ENCODE data around the gene TRIP12. TPM values are rescaled to one million over a fixed set of nuclear protein-coding genes. Genes with fewer than 3 reads are reported as not detected.

TRIP12 gene
- total and polyA plus RNA-seq, 2 of the 13 experiments (the other 11 are each of a cell fraction or from before 2014, with no cell fraction given): 72.1 to 153 TPM

GRCh38 chr2:229714080-229714735 lies 207.6 kb downstream of the TRIP12 start, which contains the start of gene DNER (continued):
- TF ChIP-seq ZNF674 (CRISPR knock-in tag; IDR thresholded peaks at IDR 0.05; ENCODE audit: low read depth) (0 out of 2 replicates have a peak, but pooled peaks have one; percentile 28), BCL6 (CRISPR knock-in tag; IDR thresholded peaks at IDR 0.05) (no peak), ZNF678 (CRISPR knock-in tag; IDR thresholded peaks at IDR 0.05) (no peak), NAIF1 (CRISPR knock-in tag; IDR thresholded peaks at IDR 0.05; ENCODE audit: borderline replicate concordance) (no peak), RXRB (CRISPR knock-in tag; IDR thresholded peaks at IDR 0.05; ENCODE audit: borderline replicate concordance) (no peak), EED (CRISPR knock-in tag; IDR thresholded peaks at IDR 0.05) (no peak), ARHGAP35 (CRISPR knock-in tag; IDR thresholded peaks at IDR 0.05; ENCODE audit: borderline replicate concordance) (no peak), TERF1 (CRISPR knock-in tag; IDR thresholded peaks at IDR 0.05) (no peak)

Small RNAs within 50 kb of the gene (small RNA-seq; reads per million reads assigned to genes)
- gene RNU6-613P (ENCODE audit: insufficient read depth in 2 of 3, insufficient read length in 3 of 3, low read depth in 2 of 3, low replicate concordance in 1 of 3): 0 reads per million in 3 experiments
- gene RNU6-964P (ENCODE audit: insufficient read depth in 2 of 3, insufficient read length in 3 of 3, low read depth in 2 of 3, low replicate concordance in 1 of 3): 0 reads per million in 3 experiments

Other genes starting within 250 kb of the TRIP12 start
- gene DNER, start 207.5 kb downstream of the TRIP12 start, total RNA-seq (2016; rRNA removed; fragmentation: Illumina TruSeq; extraction: Trizol): not detected in 2 replicates
- gene DNER, start 207.5 kb downstream of the TRIP12 start, polyA plus RNA-seq (2011; rRNA removed): not detected in 2 replicates
- gene FBXO36, start 494 bp upstream of the TRIP12 start, total RNA-seq (2016; rRNA removed; fragmentation: Illumina TruSeq; extraction: Trizol): 2.8 and 4.0 TPM in 2 replicates
- gene FBXO36, start 494 bp upstream of the TRIP12 start, polyA plus RNA-seq (2011; rRNA removed): 2.1 and 2.8 TPM in 2 replicates
- not detected in 2 replicates for gene SLC16A14, start 146.9 kb upstream of the TRIP12 start, total RNA-seq (2016; rRNA removed; fragmentation: Illumina TruSeq; extraction: Trizol)
- gene SLC16A14, start 146.9 kb upstream of the TRIP12 start, polyA plus RNA-seq (2011; rRNA removed): 0.04 and 0.05 TPM in 2 replicates